Measurements from ENCODE around the gene NFKBIL1. TPM values are rescaled to one million over a fixed set of nuclear protein-coding genes. Genes with fewer than 3 reads are reported as not detected.

The NFKBIL1 gene
- total and polyA plus RNA-seq, 9 of the 15 experiments (the other 6 are each of a cell fraction or from before 2014, with no cell fraction given), result 0.49 to 33.1 (median 7.6) TPM

- TF ChIP-seq HEY1 (CRISPR knock-in tag; IDR thresholded peaks at IDR 0.05; ENCODE audit: borderline replicate concordance), result no peak
- no peak for TF ChIP-seq HDAC3 (IDR thresholded peaks at IDR 0.05; ENCODE audit: borderline replicate concordance, partially characterized antibody)
- no peak for TF ChIP-seq ZBTB33 (CRISPR knock-in tag; IDR thresholded peaks at IDR 0.05)
- TF ChIP-seq SP2 (IDR thresholded peaks at IDR 0.05; ENCODE audit: extremely low read depth, low read depth, low read length, poor library complexity, severe bottlenecking), result no peak
- no peak for TF ChIP-seq MAFF (IDR thresholded peaks at IDR 0.05; ENCODE audit: low read length)
- TF ChIP-seq MITF (IDR thresholded peaks at IDR 0.05), result no peak
- TF ChIP-seq EP300 (IDR thresholded peaks at IDR 0.05; ENCODE audit: low read length), result no peak
- no peak for TF ChIP-seq SRSF1 (IDR thresholded peaks at IDR 0.05; ENCODE audit: low read depth, low read length)
- TF ChIP-seq NR4A1 (CRISPR knock-in tag; IDR thresholded peaks at IDR 0.05), result no peak
- peak; percentile 59; the same call in 1 of the 2 replicates for TF ChIP-seq NR4A1 (tag; IDR thresholded peaks at IDR 0.05)
- no peak for TF ChIP-seq BRF2 (IDR thresholded peaks at IDR 0.05; ENCODE audit: borderline replicate concordance, insufficient read depth, insufficient read length)
- TF ChIP-seq THAP12 (CRISPR knock-in tag; IDR thresholded peaks at IDR 0.05), result no peak
These were observed 21.3 kb upstream of the NFKBIL1 start (continued) for GRCh38 chr6:31525932-31526591.
